HepG2 (cell line): ENCODE measurements around the gene LCK. TPM values are rescaled to one million over a fixed set of nuclear protein-coding genes. Genes with fewer than 3 reads are reported as not detected.
A peak's percentile ranks its signal among the peaks of the same experiment; 100 is the strongest.

Source experiments
- ATF4 ChIP-seq, 2 experiments: fragments of 450-650 bp in 1 of 2; sonication (generic) in 1 of 2; formaldehyde crosslinking; IDR thresholded peaks; 2 replicates each; pipeline versions ENCODE4 v1.5.0 to v1.8.0; 2020 to 2022; ENCODE audit warnings: mild to moderate bottlenecking in 1 of 2, missing genetic modification reagents in 1 of 2
- ATRX ChIP-seq: sonication (generic); formaldehyde crosslinking; IDR thresholded peaks from 2 replicates; pipeline ENCODE4 v1.4.0; 2020; ENCODE audit warnings: missing genetic modification reagents, borderline replicate concordance
- BRF2 ChIP-seq: sonication (generic); formaldehyde crosslinking; IDR thresholded peaks from 2 replicates; pipeline ENCODE4 v1.8.1; 2022; ENCODE audit warnings: mild to moderate bottlenecking, missing genetic modification reagents
- CBFB ChIP-seq: sonication (generic); formaldehyde crosslinking; IDR thresholded peaks from 2 replicates; pipeline ENCODE4 v1.4.0; 2020; ENCODE audit warnings: missing genetic modification reagents
- CBX1 ChIP-seq: IDR thresholded peaks from one replicate; pipeline ENCODE4 v1.6.1; 2016; ENCODE audit warnings: antibody characterized with exemption, low read depth
- ELF1 ChIP-seq: sonication (generic); formaldehyde crosslinking; IDR thresholded peaks from 2 replicates; pipeline ENCODE4 v1.4.0; 2020; ENCODE audit warnings: missing genetic modification reagents
- ELF3 ChIP-seq: IDR thresholded peaks from 2 replicates; pipeline ENCODE4 v1.6.1; 2016; ENCODE audit warnings: missing genetic modification reagents, missing compliant biosample characterization
- FOXO1 ChIP-seq: sonication (generic); formaldehyde crosslinking; IDR thresholded peaks from 2 replicates; pipeline ENCODE4 v1.4.0; 2020; ENCODE audit warnings: missing genetic modification reagents
- KAT8 ChIP-seq: IDR thresholded peaks from 2 replicates; pipeline ENCODE4 v1.6.1; 2016; ENCODE audit warnings: missing genetic modification reagents, missing compliant biosample characterization
- KLF15 ChIP-seq: sonication (generic); formaldehyde crosslinking; IDR thresholded peaks from 2 replicates; pipeline ENCODE4 v1.8.1; 2023; ENCODE audit warnings: borderline replicate concordance, mild to moderate bottlenecking, inconsistent platforms, missing genetic modification reagents, mixed read lengths
- NONO ChIP-seq, 2 experiments: fragments of 450-650 bp in 1 of 2; sonication (generic) in 1 of 2; formaldehyde crosslinking in 1 of 2; IDR thresholded peaks in 1 of 2; conservative IDR thresholded peaks in 1 of 2; 2 replicates each; pipeline versions ENCODE4 v1.6.1 to v1.8.0; 2017 to 2022; ENCODE audit warnings: mild to moderate bottlenecking in 1 of 2, missing genetic modification reagents in 1 of 2, moderate library complexity in 1 of 2
- RFXANK ChIP-seq: IDR thresholded peaks from 2 replicates; pipeline ENCODE4 v1.6.1; 2016
- RXRA ChIP-seq: sonication (generic); formaldehyde crosslinking; IDR thresholded peaks from 2 replicates; pipeline ENCODE4 v1.5.1; 2020; ENCODE audit warnings: missing genetic modification reagents
- SALL1 ChIP-seq: sonication (generic); formaldehyde crosslinking; IDR thresholded peaks from 2 replicates; pipeline ENCODE4 v1.8.0; 2022; ENCODE audit warnings: mild to moderate bottlenecking, missing genetic modification reagents
- SPEN ChIP-seq: sonication (generic); formaldehyde crosslinking; IDR thresholded peaks from 2 replicates; pipeline ENCODE4 v1.5.1; 2020; ENCODE audit warnings: low read depth, mild to moderate bottlenecking, missing genetic modification reagents
- TAF1 ChIP-seq: sonication (generic); formaldehyde crosslinking; IDR thresholded peaks from 2 replicates; pipeline ENCODE4 v1.4.0; 2020; ENCODE audit warnings: missing genetic modification reagents
- TEAD3 ChIP-seq: optimal IDR thresholded peaks from 2 replicates; pipeline ENCODE3; 2016; ENCODE audit warnings: borderline replicate concordance
- TFDP1 ChIP-seq: IDR thresholded peaks from 2 replicates; pipeline ENCODE4 v1.6.1; 2016; ENCODE audit warnings: missing compliant biosample characterization, missing genetic modification reagents, borderline replicate concordance
- TFDP2 ChIP-seq: sonication (generic); formaldehyde crosslinking; IDR thresholded peaks from 2 replicates; pipeline ENCODE4 v1.4.0; 2020; ENCODE audit warnings: missing genetic modification reagents
- ZFP91 ChIP-seq: sonication (generic); formaldehyde crosslinking; IDR thresholded peaks from 2 replicates; pipeline ENCODE4 v1.9.0; 2022; ENCODE audit warnings: missing genetic modification reagents, mild to moderate bottlenecking, borderline replicate concordance
- ZNF451 ChIP-seq: sonication (generic); formaldehyde crosslinking; IDR thresholded peaks from 2 replicates; pipeline ENCODE4 v1.5.0; 2020; ENCODE audit warnings: mild to moderate bottlenecking, missing genetic modification reagents
- ZNF564 ChIP-seq: sonication (generic); formaldehyde crosslinking; IDR thresholded peaks from 2 replicates; pipeline ENCODE4 v1.8.1; 2023; ENCODE audit warnings: mild to moderate bottlenecking, missing genetic modification reagents
- ZNF768 ChIP-seq: sonication (generic); formaldehyde crosslinking; IDR thresholded peaks from 2 replicates; pipeline ENCODE4 v1.4.0; 2020; ENCODE audit warnings: missing genetic modification reagents
- ZNF781 ChIP-seq: sonication (generic); formaldehyde crosslinking; IDR thresholded peaks from 2 replicates; pipeline ENCODE4 v1.5.1; 2020; ENCODE audit warnings: borderline replicate concordance, mild to moderate bottlenecking, missing genetic modification reagents; ENCODE audit errors: not compliant biosample characterization
- polyA plus RNA-seq, 8 experiments: library from polyadenylated mRNA; depleted of rRNA in 3 of 8; stranded (reverse) in 7 of 8; unstranded in 1 of 8; fragments of >200 nt; fragmentation: Illumina TruSeq in 4 of 8; extraction: Trizol in 4 of 8; gene quantifications; 2 replicates each; pipeline versions ENCODE4 v1.2.1 to v1.2.3, GENCODE V29; 2011 to 2016; ENCODE audit warnings: low read depth in 4 of 8, missing spikeins in 1 of 8, mixed read lengths in 1 of 8; ENCODE audit not compliant: insufficient read depth in 1 of 8
- total RNA-seq, 5 experiments: library from RNA; depleted of rRNA; stranded (reverse); fragments of >200 nt; fragmentation: Illumina TruSeq; extraction: Trizol; gene quantifications; 2 replicates each; pipeline ENCODE4 v1.2.3, GENCODE V29; 2016; ENCODE audit warnings: low read depth in 1 of 5

The LCK gene
- total and polyA plus RNA-seq, 2 of the 13 experiments (the other 11 are each of a cell fraction or from before 2014, with no cell fraction given): 0.93 to 1.8 TPM

- TF ChIP-seq ZFP91 (CRISPR knock-in tag) (peak; percentile 73), TFDP1 (CRISPR knock-in tag) (peak; percentile 35; the same call in 1 of the 2 replicates), CBFB (CRISPR knock-in tag) (no peak), BRF2 (CRISPR knock-in tag) (no peak), TFDP2 (peak; percentile 59; the same call in 1 of the 2 replicates), TAF1 (0 out of 2 replicates have a peak, but pooled peaks have one; percentile 6), FOXO1 (CRISPR knock-in tag) (0 out of 2 replicates have a peak, but pooled peaks have one; percentile 18), ELF3 (CRISPR knock-in tag) (peak; percentile 48; the same call in 1 of the 2 replicates), RXRA (CRISPR knock-in tag) (peak; percentile 50; the same call in 1 of the 2 replicates), ATRX (CRISPR knock-in tag) (no peak), SPEN (peak; percentile 70), ZNF564 (CRISPR knock-in tag) (no peak), TEAD3 (CRISPR knock-in tag) (peak; percentile 39), ATF4 (CRISPR knock-in tag; IDR thresholded peaks at IDR 0.05) (peak in 1 of 2 experiments; percentile 27; a peak in 1 of 4 replicates), RFXANK (CRISPR knock-in tag) (no peak), ZNF768 (peak; percentile 78; the same call in 1 of the 2 replicates), ELF1 (CRISPR knock-in tag) (no peak), ZNF451 (CRISPR knock-in tag) (no peak), ZNF781 (CRISPR knock-in tag) (no peak), KLF15 (CRISPR knock-in tag) (no peak), NONO (IDR thresholded peaks at IDR 0.05) (no peak), NONO (CRISPR knock-in tag; conservative IDR thresholded peaks at IDR 0.05) (peak; percentile 89), KAT8 (CRISPR knock-in tag) (peak; percentile 55), CBX1 (peak; percentile 58), SALL1 (CRISPR knock-in tag) (peak; percentile 73)
These were observed 2.8 kb upstream of the LCK start (continued) for GRCh38 chr1:32247983-32248889.
